OCI-LY3 (cell line): ENCODE measurements around the gene TSPO2.

Experiments
- EZH2phosphoT487 ChIP-seq: fragments of 200-600 bp; shearing (Covaris generic); IDR thresholded peaks from 2 replicates; pipeline ENCODE4 v1.6.1; 2018; ENCODE audit warnings: antibody characterized with exemption, mixed run types, low read depth
- TF ChIP-seq, protein P1 (sequence below): fragments of 200-600, 300-600 bp; sonication (generic); IDR thresholded peaks from 2 replicates; pipeline ENCODE4 v1.5.1; 2014; ENCODE audit warnings: antibody characterized with exemption, low read length, low read depth

DNA sequence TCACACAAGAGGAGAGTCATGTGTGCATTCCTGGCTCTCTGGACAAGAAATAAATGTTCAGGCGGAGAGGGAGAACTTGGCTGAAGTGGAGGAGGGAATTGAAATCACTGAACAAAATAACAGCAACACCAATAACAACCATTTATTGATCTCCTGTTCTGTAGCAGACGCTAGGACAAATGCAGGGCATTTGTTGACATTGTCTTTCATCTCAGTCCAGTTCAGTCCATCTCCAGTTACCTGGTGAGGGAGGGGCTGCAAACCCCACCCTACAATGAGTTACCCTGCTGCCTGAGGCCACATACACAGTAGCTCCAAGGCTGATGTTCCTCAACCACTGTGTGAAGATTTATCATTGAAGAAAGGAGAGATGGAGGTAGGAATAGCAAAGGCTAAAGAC, 30.6 kb upstream of the TSPO2 start:
- TF ChIP-seq, protein P1, sequence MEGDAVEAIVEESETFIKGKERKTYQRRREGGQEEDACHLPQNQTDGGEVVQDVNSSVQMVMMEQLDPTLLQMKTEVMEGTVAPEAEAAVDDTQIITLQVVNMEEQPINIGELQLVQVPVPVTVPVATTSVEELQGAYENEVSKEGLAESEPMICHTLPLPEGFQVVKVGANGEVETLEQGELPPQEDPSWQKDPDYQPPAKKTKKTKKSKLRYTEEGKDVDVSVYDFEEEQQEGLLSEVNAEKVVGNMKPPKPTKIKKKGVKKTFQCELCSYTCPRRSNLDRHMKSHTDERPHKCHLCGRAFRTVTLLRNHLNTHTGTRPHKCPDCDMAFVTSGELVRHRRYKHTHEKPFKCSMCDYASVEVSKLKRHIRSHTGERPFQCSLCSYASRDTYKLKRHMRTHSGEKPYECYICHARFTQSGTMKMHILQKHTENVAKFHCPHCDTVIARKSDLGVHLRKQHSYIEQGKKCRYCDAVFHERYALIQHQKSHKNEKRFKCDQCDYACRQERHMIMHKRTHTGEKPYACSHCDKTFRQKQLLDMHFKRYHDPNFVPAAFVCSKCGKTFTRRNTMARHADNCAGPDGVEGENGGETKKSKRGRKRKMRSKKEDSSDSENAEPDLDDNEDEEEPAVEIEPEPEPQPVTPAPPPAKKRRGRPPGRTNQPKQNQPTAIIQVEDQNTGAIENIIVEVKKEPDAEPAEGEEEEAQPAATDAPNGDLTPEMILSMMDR, result no peak
- TF ChIP-seq EZH2phosphoT487, result no peak
